ENCODE data around the gene ATP9B.

ATP9B gene

DNA sequence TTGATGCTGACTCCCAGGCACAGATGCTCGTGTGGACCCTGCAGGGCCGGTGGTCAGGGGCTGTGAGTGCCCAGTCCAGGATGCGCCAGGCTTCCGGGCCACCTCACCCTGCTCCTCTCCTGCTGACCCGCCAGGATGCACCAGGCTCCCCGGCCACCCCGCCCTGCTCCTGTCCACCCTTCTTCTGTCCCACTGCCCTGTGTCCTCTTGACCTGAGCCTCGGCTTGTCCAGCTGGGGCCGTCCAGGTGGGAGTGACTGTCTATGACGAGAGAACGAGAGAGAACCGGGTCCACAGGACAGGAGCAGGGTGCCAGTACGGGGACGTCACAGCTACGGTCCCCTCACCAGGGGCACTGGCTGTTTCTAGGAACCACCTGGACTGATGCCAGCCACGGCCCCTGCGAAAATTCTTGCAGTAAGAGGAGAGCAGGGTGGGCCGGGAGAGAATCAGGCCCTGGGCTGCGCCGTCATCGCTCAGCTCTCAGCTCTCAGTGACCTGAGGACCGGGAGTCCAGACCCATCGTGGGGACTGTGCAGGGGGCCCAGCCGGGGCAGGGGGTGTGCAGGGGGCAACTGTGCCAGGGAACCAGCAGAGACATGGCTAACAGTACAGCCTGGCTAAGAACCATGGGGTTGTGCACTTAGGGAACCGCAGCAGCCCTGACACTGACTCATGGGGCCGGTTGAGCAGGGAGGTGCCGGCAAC is 313.6 kb downstream of the ATP9B start:
- H3K27ac ChIP-seq: no peak overlapping the region
- no peak for TF ChIP-seq ZFX (IDR thresholded peaks at IDR 0.05)
- no peak for TF ChIP-seq CTCF (conservative IDR thresholded peaks at IDR 0.05)

- no peak overlapping the region for H3K27ac ChIP-seq
- TF ChIP-seq ZFX (IDR thresholded peaks at IDR 0.05) (no peak), CTCF (conservative IDR thresholded peaks at IDR 0.05) (no peak)
These were observed 314.3 kb downstream of the ATP9B start for GRCh38 chr18:79383388-79384056.

GRCh38 chr18:79384151-79384807 is 315.1 kb downstream of the ATP9B start:
- TF ChIP-seq CTCF (conservative IDR thresholded peaks at IDR 0.05) (no peak), ZFX (IDR thresholded peaks at IDR 0.05) (no peak)
- H3K27ac ChIP-seq: no peak overlapping the region

DNA sequence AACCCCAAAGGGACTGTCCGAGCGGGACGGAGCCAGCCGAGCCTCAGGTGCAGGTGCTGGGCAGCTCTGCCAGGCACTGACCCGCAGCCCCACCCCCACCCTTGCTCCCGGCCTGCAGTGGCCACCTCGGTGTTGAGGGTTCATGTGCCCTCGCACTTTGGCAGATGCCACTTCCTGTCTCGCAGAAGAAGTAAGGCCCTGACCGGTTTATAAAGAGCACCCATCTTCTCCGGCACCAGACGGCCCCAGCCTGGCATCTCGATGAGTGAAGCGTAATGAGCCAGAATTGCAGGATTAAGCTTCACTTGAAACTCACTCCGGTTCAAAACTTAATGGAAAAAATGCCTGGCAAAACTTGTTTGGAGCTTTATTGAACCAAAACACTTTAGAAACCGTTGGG is 315.6 kb downstream of the ATP9B start:
- TF ChIP-seq CTCF (conservative IDR thresholded peaks at IDR 0.05) (no peak), ZFX (IDR thresholded peaks at IDR 0.05) (no peak)
- no peak overlapping the region for H3K27ac ChIP-seq

- no peak overlapping the region for H3K27ac ChIP-seq
- no peak for TF ChIP-seq ZFX (IDR thresholded peaks at IDR 0.05)
- no peak for TF ChIP-seq CTCF (conservative IDR thresholded peaks at IDR 0.05)
These were observed 316.1 kb downstream of the ATP9B start for GRCh38 chr18:79385326-79385707.

GRCh38 chr18:79385708-79386341 is 316.6 kb downstream of the ATP9B start:
- H3K27ac ChIP-seq: no peak overlapping the region
- no peak for TF ChIP-seq ZFX (IDR thresholded peaks at IDR 0.05)
- no peak for TF ChIP-seq CTCF (conservative IDR thresholded peaks at IDR 0.05)

- H3K27ac ChIP-seq: no peak overlapping the region
- TF ChIP-seq CTCF (conservative IDR thresholded peaks at IDR 0.05) (no peak), ZFX (IDR thresholded peaks at IDR 0.05) (no peak)
These were observed 317.4 kb downstream of the ATP9B start for GRCh38 chr18:79386547-79386946.
